ENCODE results near the gene VWF.

- TF ChIP-seq, protein P1, sequence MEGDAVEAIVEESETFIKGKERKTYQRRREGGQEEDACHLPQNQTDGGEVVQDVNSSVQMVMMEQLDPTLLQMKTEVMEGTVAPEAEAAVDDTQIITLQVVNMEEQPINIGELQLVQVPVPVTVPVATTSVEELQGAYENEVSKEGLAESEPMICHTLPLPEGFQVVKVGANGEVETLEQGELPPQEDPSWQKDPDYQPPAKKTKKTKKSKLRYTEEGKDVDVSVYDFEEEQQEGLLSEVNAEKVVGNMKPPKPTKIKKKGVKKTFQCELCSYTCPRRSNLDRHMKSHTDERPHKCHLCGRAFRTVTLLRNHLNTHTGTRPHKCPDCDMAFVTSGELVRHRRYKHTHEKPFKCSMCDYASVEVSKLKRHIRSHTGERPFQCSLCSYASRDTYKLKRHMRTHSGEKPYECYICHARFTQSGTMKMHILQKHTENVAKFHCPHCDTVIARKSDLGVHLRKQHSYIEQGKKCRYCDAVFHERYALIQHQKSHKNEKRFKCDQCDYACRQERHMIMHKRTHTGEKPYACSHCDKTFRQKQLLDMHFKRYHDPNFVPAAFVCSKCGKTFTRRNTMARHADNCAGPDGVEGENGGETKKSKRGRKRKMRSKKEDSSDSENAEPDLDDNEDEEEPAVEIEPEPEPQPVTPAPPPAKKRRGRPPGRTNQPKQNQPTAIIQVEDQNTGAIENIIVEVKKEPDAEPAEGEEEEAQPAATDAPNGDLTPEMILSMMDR (IDR thresholded peaks at IDR 0.05), result no peak
- TF ChIP-seq EP300 (IDR thresholded peaks at IDR 0.05) (no peak), POLR2A (IDR thresholded peaks at IDR 0.05) (no peak)
Observed at GRCh38 chr12:6115389-6115788, 9.1 kb downstream of the VWF start.
